ENCODE results near the gene FGD4. TPM values are rescaled to one million over a fixed set of nuclear protein-coding genes. Genes with fewer than 3 reads are reported as not detected.

FGD4 gene
- total and polyA plus RNA-seq, 4 donors: 16.2 to 49.0 (median 26.7) TPM

GRCh38 chr12:32448586-32448985 lies 49.2 kb downstream of the FGD4 start:
- Histone ChIP-seq H3K4me1 (ENCODE audit: control insufficient read depth, insufficient read depth, low read length) (peaks cover 4% of the 10 kb centered on the region), H3K27ac (ENCODE audit: low read depth, low read length) (no peak overlapping the region), H3K4me3 (ENCODE audit: low read depth, low read length) (no peak overlapping the region), H3K27me3 (ENCODE audit: control insufficient read depth, insufficient read depth, low read length) (no peaks in the 10 kb centered on the region), H3K9me3 (ENCODE audit: control insufficient read depth, insufficient read depth, low read length) (no peaks in the 10 kb centered on the region), H3K36me3 (ENCODE audit: control insufficient read depth, insufficient read depth, low read length) (no peaks in the 10 kb centered on the region)
- WGBS (ENCODE audit: insufficient coverage): 94% methylated on average over 5 of the region's 6 CpGs
- no peak for DNase-seq (ENCODE audit: low read depth in 4 of 6, low spot score in 6 of 6)

- Histone ChIP-seq H3K27ac (ENCODE audit: low read depth, low read length) (no peak overlapping the region), H3K27me3 (ENCODE audit: control insufficient read depth, insufficient read depth, low read length) (no peaks in the 10 kb centered on the region), H3K4me3 (ENCODE audit: low read depth, low read length) (no peak overlapping the region), H3K36me3 (ENCODE audit: control insufficient read depth, insufficient read depth, low read length) (no peaks in the 10 kb centered on the region), H3K9me3 (ENCODE audit: control insufficient read depth, insufficient read depth, low read length) (no peaks in the 10 kb centered on the region), H3K4me1 (ENCODE audit: control insufficient read depth, insufficient read depth, low read length) (peaks cover 4% of the 10 kb centered on the region)
- DNase-seq (ENCODE audit: low read depth in 4 of 6, low spot score in 6 of 6): no peak
- 100% methylated on average over 1 of the region's 2 CpGs for WGBS (ENCODE audit: insufficient coverage)
These were observed 51.0 kb downstream of the FGD4 start for GRCh38 chr12:32450363-32450762.

GRCh38 chr12:32450768-32451167 lies 51.4 kb downstream of the FGD4 start:
- DNase-seq (ENCODE audit: low read depth in 4 of 6, low spot score in 6 of 6): no peak
- Histone ChIP-seq H3K27me3 (ENCODE audit: control insufficient read depth, insufficient read depth, low read length) (no peaks in the 10 kb centered on the region), H3K4me1 (ENCODE audit: control insufficient read depth, insufficient read depth, low read length) (peaks cover 4% of the 10 kb centered on the region), H3K9me3 (ENCODE audit: control insufficient read depth, insufficient read depth, low read length) (no peaks in the 10 kb centered on the region), H3K4me3 (ENCODE audit: low read depth, low read length) (no peak overlapping the region), H3K36me3 (ENCODE audit: control insufficient read depth, insufficient read depth, low read length) (no peaks in the 10 kb centered on the region), H3K27ac (ENCODE audit: low read depth, low read length) (no peak overlapping the region)
- WGBS (ENCODE audit: insufficient coverage): 80% methylated on average over 1 of the region's 1 CpG

- no peak overlapping the region for H3K4me3 ChIP-seq (ENCODE audit: low read depth, low read length)
- H3K4me1 ChIP-seq (ENCODE audit: control insufficient read depth, insufficient read depth, low read length): no peaks in the 10 kb centered on the region
- H3K9me3 ChIP-seq (ENCODE audit: control insufficient read depth, insufficient read depth, low read length): no peaks in the 10 kb centered on the region
- no peaks in the 10 kb centered on the region for H3K27me3 ChIP-seq (ENCODE audit: control insufficient read depth, insufficient read depth, low read length)
- no peaks in the 10 kb centered on the region for H3K36me3 ChIP-seq (ENCODE audit: control insufficient read depth, insufficient read depth, low read length)
- WGBS (ENCODE audit: insufficient coverage): no CpG with 5 or more reads among the region's 5 CpGs
- no peak overlapping the region for H3K27ac ChIP-seq (ENCODE audit: low read depth, low read length)
- DNase-seq (ENCODE audit: low read depth in 4 of 6, low spot score in 6 of 6): no peak
These were observed 52.5 kb downstream of the FGD4 start for GRCh38 chr12:32451816-32452215.

GRCh38 chr12:32454075-32454474 lies 54.7 kb downstream of the FGD4 start:
- no CpG with 5 or more reads among the region's 3 CpGs for WGBS (ENCODE audit: insufficient coverage)
- Histone ChIP-seq H3K36me3 (ENCODE audit: control insufficient read depth, insufficient read depth, low read length) (no peaks in the 10 kb centered on the region), H3K27ac (ENCODE audit: low read depth, low read length) (peak overlapping the region; percentile 29), H3K4me3 (ENCODE audit: low read depth, low read length) (no peak overlapping the region), H3K4me1 (ENCODE audit: control insufficient read depth, insufficient read depth, low read length) (no peaks in the 10 kb centered on the region), H3K9me3 (ENCODE audit: control insufficient read depth, insufficient read depth, low read length) (no peaks in the 10 kb centered on the region), H3K27me3 (ENCODE audit: control insufficient read depth, insufficient read depth, low read length) (no peaks in the 10 kb centered on the region)
- DNase-seq (ENCODE audit: low read depth in 4 of 6, low spot score in 6 of 6): no peak

- DNase-seq (ENCODE audit: low read depth in 4 of 6, low spot score in 6 of 6): peak in 2 of 6 donors; percentile 28 to 29
- Histone ChIP-seq H3K36me3 (ENCODE audit: control insufficient read depth, insufficient read depth, low read length) (no peaks in the 10 kb centered on the region), H3K4me1 (ENCODE audit: control insufficient read depth, insufficient read depth, low read length) (no peaks in the 10 kb centered on the region), H3K4me3 (ENCODE audit: low read depth, low read length) (no peak overlapping the region), H3K9me3 (ENCODE audit: control insufficient read depth, insufficient read depth, low read length) (no peaks in the 10 kb centered on the region), H3K27ac (ENCODE audit: low read depth, low read length) (no peak overlapping the region), H3K27me3 (ENCODE audit: control insufficient read depth, insufficient read depth, low read length) (no peaks in the 10 kb centered on the region)
- WGBS (ENCODE audit: insufficient coverage): no CpG with 5 or more reads among the region's 1 CpG
These were observed 55.5 kb downstream of the FGD4 start for GRCh38 chr12:32454866-32455265.

GRCh38 chr12:32455607-32456071 lies 56.3 kb downstream of the FGD4 start:
- no peaks in the 10 kb centered on the region for H3K9me3 ChIP-seq (ENCODE audit: control insufficient read depth, insufficient read depth, low read length)
- peak overlapping the region; percentile 13 for H3K4me3 ChIP-seq (ENCODE audit: low read depth, low read length)
- DNase-seq (ENCODE audit: low read depth in 4 of 6, low spot score in 6 of 6): peak; percentile 46 to 92 (median 50)
- H3K36me3 ChIP-seq (ENCODE audit: control insufficient read depth, insufficient read depth, low read length): no peaks in the 10 kb centered on the region
- no peaks in the 10 kb centered on the region for H3K4me1 ChIP-seq (ENCODE audit: control insufficient read depth, insufficient read depth, low read length)
- H3K27me3 ChIP-seq (ENCODE audit: control insufficient read depth, insufficient read depth, low read length): no peaks in the 10 kb centered on the region
- no peak overlapping the region for H3K27ac ChIP-seq (ENCODE audit: low read depth, low read length)
- WGBS (ENCODE audit: insufficient coverage): no CpG with 5 or more reads among the region's 1 CpG

- WGBS (ENCODE audit: insufficient coverage): no CpG with 5 or more reads among the region's 1 CpG
- DNase-seq (ENCODE audit: low read depth in 4 of 6, low spot score in 6 of 6): no peak
- Histone ChIP-seq H3K4me1 (ENCODE audit: control insufficient read depth, insufficient read depth, low read length) (no peaks in the 10 kb centered on the region), H3K27ac (ENCODE audit: low read depth, low read length) (no peak overlapping the region), H3K36me3 (ENCODE audit: control insufficient read depth, insufficient read depth, low read length) (no peaks in the 10 kb centered on the region), H3K9me3 (ENCODE audit: control insufficient read depth, insufficient read depth, low read length) (no peaks in the 10 kb centered on the region), H3K4me3 (ENCODE audit: low read depth, low read length) (no peak overlapping the region), H3K27me3 (ENCODE audit: control insufficient read depth, insufficient read depth, low read length) (no peaks in the 10 kb centered on the region)
These were observed 58.1 kb downstream of the FGD4 start for GRCh38 chr12:32457251-32458025.

- DNase-seq (ENCODE audit: low read depth in 4 of 6, low spot score in 6 of 6): no peak
- WGBS (ENCODE audit: insufficient coverage): no CpG with 5 or more reads among the region's 1 CpG
- no peak overlapping the region for H3K4me3 ChIP-seq (ENCODE audit: low read depth, low read length)
- no peaks in the 10 kb centered on the region for H3K27me3 ChIP-seq (ENCODE audit: control insufficient read depth, insufficient read depth, low read length)
- no peaks in the 10 kb centered on the region for H3K9me3 ChIP-seq (ENCODE audit: control insufficient read depth, insufficient read depth, low read length)
- no peaks in the 10 kb centered on the region for H3K4me1 ChIP-seq (ENCODE audit: control insufficient read depth, insufficient read depth, low read length)
- no peak overlapping the region for H3K27ac ChIP-seq (ENCODE audit: low read depth, low read length)
- no peaks in the 10 kb centered on the region for H3K36me3 ChIP-seq (ENCODE audit: control insufficient read depth, insufficient read depth, low read length)
These were observed 61.3 kb downstream of the FGD4 start for GRCh38 chr12:32460638-32461037.

- Histone ChIP-seq H3K4me3 (ENCODE audit: low read depth, low read length) (no peak overlapping the region), H3K36me3 (ENCODE audit: control insufficient read depth, insufficient read depth, low read length) (no peaks in the 10 kb centered on the region), H3K4me1 (ENCODE audit: control insufficient read depth, insufficient read depth, low read length) (no peaks in the 10 kb centered on the region), H3K27ac (ENCODE audit: low read depth, low read length) (no peak overlapping the region), H3K27me3 (ENCODE audit: control insufficient read depth, insufficient read depth, low read length) (no peaks in the 10 kb centered on the region), H3K9me3 (ENCODE audit: control insufficient read depth, insufficient read depth, low read length) (no peaks in the 10 kb centered on the region)
- no CpG with 5 or more reads among the region's 2 CpGs for WGBS (ENCODE audit: insufficient coverage)
- no peak for DNase-seq (ENCODE audit: low read depth in 4 of 6, low spot score in 6 of 6)
These were observed 63.5 kb downstream of the FGD4 start for GRCh38 chr12:32462908-32463307.

All from spinal cord (tissue), 10 donors.